ENCODE data around the gene PSAP. TPM values are rescaled to one million over a fixed set of nuclear protein-coding genes. Genes with fewer than 3 reads are reported as not detected.

The PSAP gene
- total RNA-seq, 2 experiments from 2014 or later, result 191 to 206 TPM

DNA sequence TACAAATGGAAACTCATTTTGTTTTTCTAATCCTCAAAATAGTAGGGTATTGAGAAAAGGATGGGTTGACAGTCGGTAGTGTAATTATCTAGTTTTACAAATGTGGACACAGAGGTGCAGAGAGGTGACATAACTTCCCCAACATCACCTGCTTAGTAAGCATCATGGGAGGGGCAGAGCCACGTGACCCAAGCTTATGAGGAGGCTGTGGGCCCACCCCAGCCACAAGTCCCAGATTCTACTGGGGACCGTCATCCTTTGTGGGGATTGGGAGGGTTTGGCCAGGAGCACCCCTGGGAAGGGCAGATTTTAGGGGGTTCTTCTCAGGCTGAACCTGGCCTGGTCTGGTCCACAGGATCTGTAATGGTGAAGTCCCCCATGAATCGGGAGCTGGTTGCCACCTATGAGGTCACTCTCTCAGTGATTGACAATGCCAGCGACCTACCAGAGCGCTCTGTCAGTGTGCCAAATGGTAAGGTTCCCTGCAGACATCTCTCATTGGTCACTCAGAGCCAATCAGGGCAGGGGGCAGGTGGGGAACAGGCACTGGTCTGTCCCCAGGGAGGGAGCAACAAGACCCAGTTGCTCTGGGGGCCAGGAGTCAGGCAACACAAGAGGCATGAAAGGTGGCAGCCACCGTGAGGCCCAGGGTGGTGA is 54.2 kb downstream of the PSAP start:
- H3K27ac ChIP-seq (ENCODE audit: low read depth in 1 of 2, low read length in 2 of 2), result no peak overlapping the region
- Mint-ChIP-seq H3K4me3 (no peak overlapping the region), H3K27me3 (no peaks in the 10 kb centered on the region), H3K9me3 (no peaks in the 10 kb centered on the region), H3K4me1 (ENCODE audit: low read depth) (peaks cover 9% of the 10 kb centered on the region), H3K27ac (no peak overlapping the region), H3K36me3 (ENCODE audit: low read depth) (no peaks in the 10 kb centered on the region)
- no peak for ATAC-seq (ENCODE audit: poor library complexity)
- H3K9me3 ChIP-seq (ENCODE audit: control insufficient read depth in 1 of 2, insufficient read depth in 1 of 2, low read length in 2 of 2), result peaks cover 0 to 4% of the 10 kb centered on the region in 2 experiments
- H3K27me3 ChIP-seq (ENCODE audit: control insufficient read depth in 1 of 2, insufficient read depth in 2 of 2, low read length in 2 of 2), result no peaks in the 10 kb centered on the region
- H3K4me3 ChIP-seq (ENCODE audit: low read length), result no peak overlapping the region
- ChIA-PET CTCF (no interaction called here), POLR2A (no interaction called here)
- H3K36me3 ChIP-seq (ENCODE audit: insufficient read depth, low read length), result no peaks in the 10 kb centered on the region
- H3K4me1 ChIP-seq (ENCODE audit: insufficient read depth, low read length), result peaks cover 3% of the 10 kb centered on the region
- DNase-seq, result no peak
- no peak for TF ChIP-seq CTCF (IDR thresholded peaks at IDR 0.05)
- intact Hi-C loops (cut with DNase I, micrococcal nuclease), result no loop called here

- Mint-ChIP-seq H3K4me1 (ENCODE audit: low read depth) (peaks cover 9% of the 10 kb centered on the region), H3K27me3 (no peaks in the 10 kb centered on the region), H3K9me3 (no peaks in the 10 kb centered on the region), H3K27ac (no peak overlapping the region), H3K4me3 (no peak overlapping the region), H3K36me3 (ENCODE audit: low read depth) (no peaks in the 10 kb centered on the region)
- ChIA-PET POLR2A (no interaction called here), CTCF (no interaction called here)
- H3K36me3 ChIP-seq (ENCODE audit: insufficient read depth, low read length), result no peaks in the 10 kb centered on the region
- H3K4me3 ChIP-seq (ENCODE audit: low read length), result no peak overlapping the region
- no peak for ATAC-seq (ENCODE audit: poor library complexity)
- TF ChIP-seq CTCF (IDR thresholded peaks at IDR 0.05), result no peak
- DNase-seq, result no peak
- intact Hi-C loops (cut with DNase I, micrococcal nuclease), result no loop called here
- H3K27me3 ChIP-seq (ENCODE audit: control insufficient read depth in 1 of 2, insufficient read depth in 2 of 2, low read length in 2 of 2), result no peaks in the 10 kb centered on the region
- H3K27ac ChIP-seq (ENCODE audit: low read depth in 1 of 2, low read length in 2 of 2), result no peak overlapping the region
- H3K4me1 ChIP-seq (ENCODE audit: insufficient read depth, low read length), result peaks cover 7% of the 10 kb centered on the region
- peaks cover 0 to 4% of the 10 kb centered on the region in 2 experiments for H3K9me3 ChIP-seq (ENCODE audit: control insufficient read depth in 1 of 2, insufficient read depth in 1 of 2, low read length in 2 of 2)
These were observed 55.8 kb downstream of the PSAP start for GRCh38 chr10:71795248-71795647.

DNA sequence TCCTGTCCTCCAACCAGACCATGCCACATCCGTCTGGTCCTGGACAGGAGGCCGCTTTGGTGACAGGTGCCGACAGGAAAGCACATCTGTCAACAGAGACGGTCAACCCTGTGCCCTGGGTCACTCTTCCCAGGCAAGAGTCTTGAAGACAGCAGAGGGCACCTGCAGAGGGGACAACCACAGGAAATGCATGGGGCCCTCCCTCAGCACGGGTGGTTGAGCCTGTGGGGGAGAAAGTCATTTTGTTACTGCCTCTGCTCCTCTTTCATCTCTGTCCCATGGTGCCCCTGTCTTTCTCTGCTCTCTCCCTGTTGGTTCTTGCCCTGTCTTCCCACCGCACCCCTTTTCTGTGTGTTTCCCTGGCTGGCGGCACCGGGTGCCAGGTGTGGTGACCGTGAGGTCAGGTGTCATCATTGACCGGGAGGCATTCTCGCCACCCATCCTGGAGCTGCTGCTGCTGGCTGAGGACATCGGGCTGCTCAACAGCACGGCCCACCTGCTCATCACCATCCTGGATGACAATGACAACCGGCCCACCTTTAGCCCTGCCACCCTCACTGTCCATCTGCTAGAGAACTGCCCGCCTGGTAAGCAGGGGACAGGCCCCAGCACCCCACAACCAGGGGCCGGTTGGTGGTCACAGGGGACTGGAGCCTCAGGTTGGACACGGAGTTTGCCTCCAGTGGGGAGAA is 60.2 kb downstream of the PSAP start:
- H3K36me3 ChIP-seq (ENCODE audit: insufficient read depth, low read length), result no peaks in the 10 kb centered on the region
- intact Hi-C loops (cut with DNase I, micrococcal nuclease), result no loop called here
- H3K27me3 ChIP-seq (ENCODE audit: control insufficient read depth in 1 of 2, insufficient read depth in 2 of 2, low read length in 2 of 2), result no peaks in the 10 kb centered on the region
- CTCF ChIA-PET, result no interaction called here
- H3K36me3 Mint-ChIP-seq (ENCODE audit: low read depth), result no peaks in the 10 kb centered on the region
- POLR2A ChIA-PET, result no interaction called here
- no peak overlapping the region for H3K4me3 Mint-ChIP-seq
- no peak overlapping the region for H3K4me3 ChIP-seq (ENCODE audit: low read length)
- no peak for TF ChIP-seq CTCF (IDR thresholded peaks at IDR 0.05)
- peaks cover 4% of the 10 kb centered on the region for H3K4me1 ChIP-seq (ENCODE audit: insufficient read depth, low read length)
- no peak overlapping the region for H3K27ac Mint-ChIP-seq
- no peak for DNase-seq
- no peaks in the 10 kb centered on the region for H3K9me3 Mint-ChIP-seq
- H3K9me3 ChIP-seq (ENCODE audit: control insufficient read depth in 1 of 2, insufficient read depth in 1 of 2, low read length in 2 of 2), result peaks cover 0 to 4% of the 10 kb centered on the region in 2 experiments
- H3K4me1 Mint-ChIP-seq (ENCODE audit: low read depth), result no peaks in the 10 kb centered on the region
- no peak overlapping the region for H3K27ac ChIP-seq (ENCODE audit: low read depth in 1 of 2, low read length in 2 of 2)
- ATAC-seq (ENCODE audit: poor library complexity), result no peak
- H3K27me3 Mint-ChIP-seq, result no peaks in the 10 kb centered on the region

Measured in CD4-positive, alpha-beta T cell (primary cell).